HG03060 (cell line): ENCODE measurements around the gene PCK2.

Source experiments
- ATAC-seq: cut with Tn5 transposase; IDR thresholded peaks from one replicate; pipeline ENCODE4 v1.9.1; 2021; ENCODE audit warnings: low read depth, moderate number of reproducible peaks; ENCODE audit not compliant: unreplicated experiment

The PCK2 gene

DNA sequence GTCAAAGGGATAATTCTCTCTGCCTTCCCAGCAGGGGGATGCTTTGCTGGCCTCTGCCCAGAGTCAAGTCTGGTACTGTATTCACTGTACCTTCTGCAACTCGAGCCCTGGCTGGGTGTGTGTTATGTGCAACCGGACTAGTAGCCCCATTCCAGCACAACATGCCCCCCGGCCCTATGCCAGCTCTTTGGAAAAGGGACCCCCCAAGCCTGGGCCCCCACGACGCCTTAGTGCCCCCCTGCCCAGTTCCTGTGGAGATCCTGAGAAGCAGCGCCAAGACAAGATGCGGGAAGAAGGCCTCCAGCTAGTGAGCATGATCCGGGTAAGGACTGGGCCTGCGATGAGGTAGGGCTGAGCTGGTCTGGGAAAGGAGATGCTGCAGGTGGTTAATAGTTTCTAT is 56.5 kb downstream of the PCK2 start:
- ATAC-seq = no peak

DNA sequence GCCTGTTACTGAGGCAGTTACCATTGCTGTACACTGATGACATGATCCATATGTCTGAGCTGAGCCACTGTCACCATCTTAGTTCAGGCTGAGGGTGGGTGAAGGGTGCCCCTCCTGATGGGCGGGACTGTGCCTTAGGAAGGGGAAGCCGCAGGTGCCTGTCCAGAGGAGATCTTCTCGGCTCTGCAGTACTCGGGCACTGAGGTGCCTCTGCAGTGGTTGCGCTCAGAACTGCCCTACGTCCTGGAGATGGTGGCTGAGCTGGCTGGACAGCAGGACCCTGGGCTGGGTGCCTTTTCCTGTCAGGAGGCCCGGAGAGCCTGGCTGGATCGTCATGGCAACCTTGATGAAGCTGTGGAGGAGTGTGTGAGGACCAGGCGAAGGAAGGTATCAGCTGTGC is 56.9 kb downstream of the PCK2 start:
- ATAC-seq = no peak

GRCh38 chr14:24151404-24152080 is 57.4 kb downstream of the PCK2 start:
- no peak for ATAC-seq
